NOMO-1 (cell line): ENCODE measurements around the gene STYXL2.

Experiments used
- DNase-seq, 2 experiments: peaks; one replicate each; lab custom pipeline; 2025; ENCODE audit not compliant: unreplicated experiment in 2 of 2; lab: John Stamatoyannopoulos, UW

Gene STYXL2

GRCh38 chr1:167128261-167129227 lies 34.7 kb downstream of the STYXL2 start:
- peak in 1 of 2 experiments; percentile 7 for DNase-seq

- DNase-seq: no peak
Measured at GRCh38 chr1:167130829-167131510, 37.1 kb downstream of the STYXL2 start.

- DNase-seq: no peak
Measured at GRCh38 chr1:167132301-167133010, 38.6 kb downstream of the STYXL2 start.

GRCh38 chr1:167135281-167135840 lies 41.5 kb downstream of the STYXL2 start:
- no peak for DNase-seq

- no peak for DNase-seq
Measured at GRCh38 chr1:167136191-167136614, 42.3 kb downstream of the STYXL2 start.

- no peak for DNase-seq
Measured at GRCh38 chr1:167136806-167137205, 42.9 kb downstream of the STYXL2 start.

GRCh38 chr1:167137332-167137781 lies 43.5 kb downstream of the STYXL2 start:
- DNase-seq: no peak

- DNase-seq: no peak
Measured at GRCh38 chr1:167137793-167138510, 44.1 kb downstream of the STYXL2 start.

- DNase-seq: no peak
Measured at GRCh38 chr1:167138703-167139102, 44.8 kb downstream of the STYXL2 start.

GRCh38 chr1:167141963-167142362 lies 48.1 kb downstream of the STYXL2 start:
- no peak for DNase-seq
